Epithelial cell of esophagus (primary cell): ENCODE results near the gene HSPG2.

Source experiments
- DNase-seq: peaks from one replicate; pipeline ENCODE4 v3.0.0; 2010; ENCODE audit warnings: low read depth
- H3K4me3 ChIP-seq: 2 replicates; pipeline ENCODE4 v1.5.1; 2011; ENCODE audit warnings: mild to moderate bottlenecking, low read length, control low read depth
- CTCF ChIP-seq: IDR thresholded peaks from 2 replicates; pipeline ENCODE4 v1.5.1; 2011; ENCODE audit warnings: low read depth, mild to moderate bottlenecking, low read length, control low read depth, inconsistent platforms; ENCODE audit not compliant: insufficient read depth; ENCODE audit errors: missing control alignments

The HSPG2 gene

GRCh38 chr1:21966247-21967000 is 29.3 kb upstream of the HSPG2 start:
- no peak for TF ChIP-seq CTCF
- peak; percentile 89 for DNase-seq
- H3K4me3 ChIP-seq = no peak overlapping the region

DNA sequence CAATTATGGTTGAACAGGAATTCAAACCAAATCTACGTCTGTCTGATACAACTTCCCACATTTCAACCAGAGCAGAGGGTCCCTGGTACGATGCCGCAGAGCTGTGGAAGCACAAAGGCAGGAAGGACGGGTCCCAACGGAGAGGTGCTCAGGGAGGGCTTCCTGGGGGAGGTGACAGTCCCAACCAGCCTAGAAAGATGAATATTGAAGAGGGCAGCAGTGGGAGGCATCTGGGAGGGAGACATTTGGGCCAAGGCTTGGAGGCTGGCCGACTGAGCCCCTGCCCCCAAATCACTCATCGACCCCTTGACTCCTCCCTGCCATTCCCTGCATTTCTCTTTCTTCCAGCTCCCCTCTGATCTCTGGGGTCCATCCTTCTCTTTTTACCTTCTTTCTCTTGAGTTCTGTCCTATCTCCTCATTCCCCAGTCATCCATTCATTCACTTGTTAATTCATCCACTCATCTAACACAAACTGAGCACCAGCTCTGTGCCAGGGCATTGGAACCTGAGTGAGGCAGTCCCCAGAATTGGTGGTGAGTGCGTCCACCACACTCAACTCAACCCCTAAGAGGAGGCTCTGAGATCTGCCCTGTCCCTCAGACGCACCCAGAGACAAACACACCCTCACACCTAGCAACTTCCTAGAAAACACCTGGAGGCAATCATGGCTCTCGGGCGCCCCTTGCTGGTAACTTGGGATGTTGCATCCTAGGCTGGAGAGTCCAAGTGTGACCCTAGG is 26.5 kb upstream of the HSPG2 start:
- H3K4me3 ChIP-seq = no peak overlapping the region
- peak; percentile 75 for DNase-seq
- TF ChIP-seq CTCF = peak; percentile 96

- no peak overlapping the region for H3K4me3 ChIP-seq
- DNase-seq = no peak
- TF ChIP-seq CTCF = no peak
Observed at GRCh38 chr1:21961799-21962198, 24.7 kb upstream of the HSPG2 start.

DNA sequence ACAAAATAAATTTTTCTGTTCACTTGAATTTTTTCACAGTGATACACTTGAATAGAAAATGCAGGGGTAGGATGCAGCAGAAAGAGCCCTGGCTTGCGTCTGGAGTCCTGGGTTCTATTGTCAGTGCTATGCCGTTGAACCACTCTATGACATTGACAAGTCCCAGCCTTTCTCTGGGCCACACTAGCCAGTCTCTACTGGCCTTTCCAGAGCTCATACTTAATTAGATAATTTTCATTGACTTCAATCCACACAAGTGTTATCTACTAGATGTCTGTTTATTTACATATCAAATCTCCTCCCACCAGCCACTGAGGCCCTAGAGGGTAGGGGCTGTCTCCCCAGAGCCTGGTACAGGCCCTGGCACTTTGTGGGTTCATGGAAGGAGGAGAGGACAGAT is 24.2 kb upstream of the HSPG2 start:
- no peak for TF ChIP-seq CTCF
- no peak overlapping the region for H3K4me3 ChIP-seq
- DNase-seq = no peak

- H3K4me3 ChIP-seq = no peak overlapping the region
- DNase-seq = peak; percentile 98
- TF ChIP-seq CTCF = peak; percentile 7
Observed at GRCh38 chr1:21956720-21957552, 19.8 kb upstream of the HSPG2 start.

- peak; percentile 92 for DNase-seq
- no peak overlapping the region for H3K4me3 ChIP-seq
- no peak for TF ChIP-seq CTCF
Observed at GRCh38 chr1:21955501-21956281, 18.6 kb upstream of the HSPG2 start.
